SJCRH30 (cell line): ENCODE results near the gene SMARCB1. TPM values are rescaled to one million over a fixed set of nuclear protein-coding genes. Genes with fewer than 3 reads are reported as not detected.

Source experiments
- DNase-seq, 2 experiments: peaks; one replicate each; pipeline ENCODE4 v3.0.0-alpha.2; 2015 to 2020
- H3K27ac ChIP-seq: fragments of 250-450 bp; sonication (Bioruptor Pico); 2 replicates; pipeline ENCODE4 v1.5.1; 2020; ENCODE audit warnings: mild to moderate bottlenecking, moderate library complexity
- H3K27me3 ChIP-seq: fragments of 250-450 bp; sonication (Bioruptor Pico); 2 replicates; pipeline ENCODE4 v1.5.1; 2020; ENCODE audit warnings: mild to moderate bottlenecking, moderate library complexity
- H3K36me3 ChIP-seq: fragments of 250-450 bp; sonication (Bioruptor Pico); 2 replicates; pipeline ENCODE4 v1.5.1; 2020; ENCODE audit warnings: mild to moderate bottlenecking, moderate library complexity
- H3K4me1 ChIP-seq: fragments of 250-450 bp; sonication (Bioruptor Pico); 2 replicates; pipeline ENCODE4 v1.5.1; 2020; ENCODE audit warnings: mild to moderate bottlenecking, moderate library complexity
- H3K4me3 ChIP-seq: fragments of 250-450 bp; sonication (Bioruptor Pico); 2 replicates; pipeline ENCODE4 v1.5.1; 2020; ENCODE audit warnings: mild to moderate bottlenecking, moderate library complexity
- H3K9me3 ChIP-seq: fragments of 250-450 bp; sonication (Bioruptor Pico); replicated peaks from 2 replicates; pipeline ENCODE4 v1.5.1; 2020; ENCODE audit warnings: mild to moderate bottlenecking, moderate library complexity
- total RNA-seq: library from RNA; depleted of rRNA; stranded (reverse); fragments of >200 nt; shearing (Covaris generic); gene quantifications from 2 replicates; pipeline ENCODE4 v1.2.3, GENCODE V29; 2014

SMARCB1 gene
- total RNA-seq, 1 experiment from 2014 or later: 119 TPM

DNA sequence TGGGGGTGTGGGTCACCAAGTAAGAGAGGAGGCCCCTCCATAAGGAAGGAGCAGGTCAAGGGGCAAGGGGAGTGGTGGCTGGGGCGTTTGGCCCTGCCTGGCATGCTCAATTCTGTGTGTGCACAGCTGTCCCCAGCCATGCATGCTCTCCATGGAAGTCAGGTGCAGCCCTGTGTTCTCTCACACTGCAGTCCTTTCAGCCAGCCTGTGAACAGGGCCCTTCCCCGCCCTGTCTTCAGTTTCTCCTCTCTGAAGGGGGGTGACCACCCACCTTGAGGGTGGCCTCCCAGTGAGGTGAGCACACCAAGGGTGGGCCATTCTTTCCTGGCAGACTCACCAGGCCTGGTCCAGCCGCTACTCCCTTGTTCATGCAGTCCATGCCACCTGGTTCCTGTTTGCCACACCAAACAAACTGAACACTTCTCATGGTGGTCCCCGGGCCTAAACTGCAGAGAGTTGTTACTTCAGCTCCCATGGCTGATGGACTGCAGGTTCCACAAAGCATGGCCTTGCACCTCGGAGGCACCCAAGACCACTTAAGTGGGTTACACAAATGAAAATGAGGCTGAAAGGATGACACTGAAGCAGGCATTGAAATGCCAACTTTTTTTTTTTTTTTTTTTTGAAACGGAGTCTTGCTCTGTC, 17.3 kb upstream of the SMARCB1 start:
- H3K36me3 ChIP-seq: no peaks in the 10 kb centered on the region
- H3K4me3 ChIP-seq: no peak overlapping the region
- H3K4me1 ChIP-seq: peaks cover 38% of the 10 kb centered on the region
- H3K27me3 ChIP-seq: no peaks in the 10 kb centered on the region
- DNase-seq: peak; percentile 88 to 90
- H3K9me3 ChIP-seq: no peaks in the 10 kb centered on the region
- peak overlapping the region; percentile 81; the same call in 1 of the 2 replicates for H3K27ac ChIP-seq

- Histone ChIP-seq H3K36me3 (no peaks in the 10 kb centered on the region), H3K4me1 (peaks cover 58% of the 10 kb centered on the region), H3K4me3 (peak overlapping the region; percentile 35), H3K9me3 (no peaks in the 10 kb centered on the region), H3K27me3 (no peaks in the 10 kb centered on the region), H3K27ac (no peak overlapping the region)
- no peak for DNase-seq
Measured at GRCh38 chr22:23772315-23772648, 14.5 kb upstream of the SMARCB1 start.

- Histone ChIP-seq H3K27ac (no peak within 1 kb of the TSS), H3K36me3 (no peaks in the 10 kb centered on the region), H3K4me3 (peak within 1 kb of the TSS; percentile 48), H3K9me3 (no peaks in the 10 kb centered on the region), H3K4me1 (peaks cover 62% of the 10 kb centered on the region), H3K27me3 (no peaks in the 10 kb centered on the region)
- peak; percentile 37 to 52 for DNase-seq
Measured at GRCh38 chr22:23772649-23773473, 13.9 kb upstream of the SMARCB1 start, which contains the start of gene MMP11. Gene MMP11 (plus strand): TSS chr22:23772849. CDS start chr22:23772871, 22 bp downstream.

DNA sequence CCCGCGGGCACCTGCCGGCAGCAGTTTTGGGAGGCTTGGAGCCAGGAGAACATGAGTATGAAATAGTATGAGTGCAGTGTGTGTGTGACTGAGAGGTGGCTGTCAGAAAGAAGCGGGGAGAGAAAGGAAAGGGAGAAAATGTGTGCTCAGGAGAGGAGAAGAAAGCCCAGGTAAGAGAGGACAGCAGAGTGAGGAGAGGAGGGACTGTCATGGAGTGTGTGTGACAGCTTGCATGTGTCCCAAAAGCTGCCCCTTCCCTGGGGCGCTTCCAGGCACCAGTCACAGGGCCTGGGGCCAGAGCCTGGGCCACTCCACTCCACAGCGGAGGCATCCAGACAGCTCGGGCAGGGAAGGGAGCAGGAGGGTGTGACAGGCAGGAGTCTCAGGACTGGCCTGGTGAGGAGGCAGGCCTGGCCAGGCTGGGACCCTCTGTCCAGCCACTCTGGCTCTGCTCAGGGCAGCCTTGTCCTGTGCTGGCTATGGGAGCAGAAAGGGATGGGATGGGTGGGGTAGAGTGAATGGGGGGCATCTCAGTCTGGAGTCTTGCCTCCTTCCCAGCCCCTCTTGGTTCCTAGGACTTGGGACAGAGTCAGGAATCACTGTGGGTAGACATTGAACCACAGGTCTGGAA, 13.2 kb upstream of the SMARCB1 start:
- H3K4me1 ChIP-seq: peaks cover 69% of the 10 kb centered on the region
- H3K27me3 ChIP-seq: no peaks in the 10 kb centered on the region
- H3K27ac ChIP-seq: no peak overlapping the region
- DNase-seq: no peak
- peak overlapping the region; percentile 48; the same call in 1 of the 2 replicates for H3K4me3 ChIP-seq
- no peaks in the 10 kb centered on the region for H3K36me3 ChIP-seq
- H3K9me3 ChIP-seq: no peaks in the 10 kb centered on the region

DNA sequence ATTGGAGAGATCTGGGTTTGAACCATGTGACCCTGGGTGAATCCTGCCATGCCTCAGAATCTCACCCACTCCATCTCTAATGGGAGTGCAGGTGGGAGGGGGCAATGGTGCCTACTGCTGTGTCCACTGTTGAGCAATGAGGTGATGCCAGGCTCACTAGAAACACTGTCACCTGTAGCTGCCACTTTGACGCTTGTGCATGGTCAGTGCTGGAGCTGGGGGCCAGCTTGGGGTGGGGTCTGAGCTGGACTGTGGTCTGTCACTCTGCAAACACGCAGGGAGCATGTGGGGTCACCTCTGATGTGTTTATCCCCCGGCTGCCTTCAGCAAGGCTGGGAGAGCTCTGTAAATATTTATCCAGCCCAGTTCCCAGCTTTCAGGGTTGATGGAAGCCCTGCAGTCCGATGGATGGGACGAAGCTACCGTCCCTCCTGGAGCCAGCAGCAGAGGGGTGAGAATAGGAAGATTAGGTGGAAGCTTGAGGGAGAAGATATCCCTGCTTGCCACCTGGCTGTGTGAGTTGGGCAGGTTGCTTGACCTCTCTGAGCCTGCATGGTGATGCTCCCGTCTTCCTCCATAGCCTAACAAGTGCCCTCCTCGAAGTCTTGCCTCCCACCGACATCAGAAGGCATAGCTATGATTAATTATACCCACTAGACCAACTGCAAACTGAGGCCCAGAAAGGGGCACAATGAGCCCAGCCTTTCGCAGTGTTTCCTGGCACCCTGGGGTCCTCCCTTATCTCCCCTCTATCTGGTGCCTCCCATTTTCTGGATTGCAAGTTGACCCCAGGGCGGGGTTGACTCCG, 12.4 kb upstream of the SMARCB1 start:
- H3K4me3 ChIP-seq: no peak overlapping the region
- no peaks in the 10 kb centered on the region for H3K27me3 ChIP-seq
- H3K27ac ChIP-seq: no peak overlapping the region
- peaks cover 64% of the 10 kb centered on the region for H3K4me1 ChIP-seq
- no peaks in the 10 kb centered on the region for H3K36me3 ChIP-seq
- H3K9me3 ChIP-seq: no peaks in the 10 kb centered on the region
- no peak for DNase-seq

- Histone ChIP-seq H3K27ac (no peak overlapping the region), H3K4me1 (peaks cover 57% of the 10 kb centered on the region), H3K9me3 (no peaks in the 10 kb centered on the region), H3K27me3 (no peaks in the 10 kb centered on the region), H3K36me3 (no peaks in the 10 kb centered on the region), H3K4me3 (no peak overlapping the region)
- peak; percentile 42 to 51 for DNase-seq
Measured at GRCh38 chr22:23774922-23775436, 11.8 kb upstream of the SMARCB1 start.

DNA sequence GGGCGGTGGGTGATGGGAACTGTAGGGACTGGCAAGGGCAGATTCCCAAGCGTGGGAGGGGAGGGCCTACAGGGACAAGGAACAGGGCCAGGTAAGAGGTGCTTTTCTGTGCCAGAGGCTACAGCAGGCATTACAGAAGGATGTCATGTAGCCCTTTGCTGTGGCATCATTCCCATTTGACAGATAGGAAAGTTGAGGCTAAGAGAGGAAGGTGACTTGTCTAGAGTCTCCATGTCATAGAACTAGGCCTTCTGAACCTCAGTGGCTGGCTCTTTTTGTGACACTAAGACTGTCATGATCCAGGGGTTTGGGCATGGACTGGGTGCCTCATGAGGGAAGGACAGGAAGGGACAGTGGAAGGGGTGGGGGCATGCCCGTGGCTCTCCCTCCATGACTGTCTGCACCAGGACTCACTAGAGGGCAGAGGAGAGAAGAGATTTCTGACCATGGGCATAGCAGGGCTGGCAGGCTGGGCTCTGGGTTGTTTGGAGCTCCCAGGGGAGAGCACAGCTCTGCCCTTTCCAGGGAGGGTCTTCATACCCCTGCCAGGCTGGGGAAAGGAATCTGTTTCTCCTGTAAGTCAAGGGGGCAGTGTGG, 10.9 kb upstream of the SMARCB1 start:
- Histone ChIP-seq H3K4me1 (peaks cover 56% of the 10 kb centered on the region), H3K36me3 (no peaks in the 10 kb centered on the region), H3K9me3 (no peaks in the 10 kb centered on the region), H3K27ac (no peak overlapping the region), H3K4me3 (no peak overlapping the region), H3K27me3 (no peaks in the 10 kb centered on the region)
- no peak for DNase-seq

GRCh38 chr22:23777776-23778576, 8.8 kb upstream of the SMARCB1 start:
- H3K4me3 ChIP-seq: no peak overlapping the region
- H3K36me3 ChIP-seq: no peaks in the 10 kb centered on the region
- DNase-seq: peak; percentile 66 to 71
- no peaks in the 10 kb centered on the region for H3K9me3 ChIP-seq
- no peaks in the 10 kb centered on the region for H3K27me3 ChIP-seq
- no peak overlapping the region for H3K27ac ChIP-seq
- peaks cover 63% of the 10 kb centered on the region for H3K4me1 ChIP-seq

DNA sequence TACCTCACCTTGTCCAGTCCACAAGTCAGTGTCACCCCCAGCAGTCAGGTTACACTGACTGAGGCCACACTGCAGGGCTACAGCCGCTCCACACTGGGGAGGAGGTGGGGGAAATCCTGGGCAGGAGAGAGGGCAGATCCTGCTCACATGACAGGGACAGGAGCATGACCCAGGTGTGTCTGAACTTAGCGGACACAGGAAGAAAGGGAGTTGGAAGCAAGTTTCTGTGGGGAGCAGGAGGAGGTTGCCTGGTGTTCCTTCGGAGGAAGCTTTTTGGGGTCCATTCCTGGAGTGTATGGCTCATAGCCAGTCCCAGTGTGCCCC, 8.2 kb upstream of the SMARCB1 start:
- Histone ChIP-seq H3K4me1 (peaks cover 62% of the 10 kb centered on the region), H3K27me3 (no peaks in the 10 kb centered on the region), H3K9me3 (no peaks in the 10 kb centered on the region), H3K4me3 (no peak overlapping the region), H3K36me3 (no peaks in the 10 kb centered on the region), H3K27ac (no peak overlapping the region)
- DNase-seq: no peak

- H3K4me3 ChIP-seq: no peak overlapping the region
- no peaks in the 10 kb centered on the region for H3K9me3 ChIP-seq
- no peaks in the 10 kb centered on the region for H3K36me3 ChIP-seq
- peaks cover 62% of the 10 kb centered on the region for H3K4me1 ChIP-seq
- no peaks in the 10 kb centered on the region for H3K27me3 ChIP-seq
- H3K27ac ChIP-seq: no peak overlapping the region
- no peak for DNase-seq
Measured at GRCh38 chr22:23779083-23779482, 7.7 kb upstream of the SMARCB1 start.

- H3K27ac ChIP-seq: no peak overlapping the region
- no peak for DNase-seq
- H3K4me1 ChIP-seq: peaks cover 59% of the 10 kb centered on the region
- H3K4me3 ChIP-seq: no peak overlapping the region
- no peaks in the 10 kb centered on the region for H3K36me3 ChIP-seq
- no peaks in the 10 kb centered on the region for H3K9me3 ChIP-seq
- H3K27me3 ChIP-seq: no peaks in the 10 kb centered on the region
Measured at GRCh38 chr22:23779731-23780130, 7.0 kb upstream of the SMARCB1 start.

DNA sequence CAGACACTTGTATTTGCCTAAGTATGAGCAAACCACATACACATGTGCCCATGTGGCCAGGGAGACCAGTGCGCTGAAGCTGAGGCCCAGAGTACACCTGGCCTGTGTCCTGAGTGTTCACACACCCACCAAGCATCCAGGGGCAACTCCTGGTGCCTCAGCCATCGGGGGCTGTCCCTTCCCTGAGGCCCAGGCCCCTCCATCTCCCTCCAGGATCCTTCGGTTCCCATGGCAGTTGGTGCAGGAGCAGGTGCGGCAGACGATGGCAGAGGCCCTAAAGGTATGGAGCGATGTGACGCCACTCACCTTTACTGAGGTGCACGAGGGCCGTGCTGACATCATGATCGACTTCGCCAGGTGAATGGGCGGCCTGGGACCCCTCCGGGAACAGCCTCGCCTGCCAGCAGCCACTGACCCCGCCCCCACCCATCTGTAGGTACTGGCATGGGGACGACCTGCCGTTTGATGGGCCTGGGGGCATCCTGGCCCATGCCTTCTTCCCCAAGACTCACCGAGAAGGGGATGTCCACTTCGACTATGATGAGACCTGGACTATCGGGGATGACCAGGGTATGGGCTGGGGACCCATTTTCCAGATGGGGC, 6.5 kb upstream of the SMARCB1 start:
- no peaks in the 10 kb centered on the region for H3K36me3 ChIP-seq
- H3K4me3 ChIP-seq: no peak overlapping the region
- no peaks in the 10 kb centered on the region for H3K27me3 ChIP-seq
- no peaks in the 10 kb centered on the region for H3K9me3 ChIP-seq
- no peak for DNase-seq
- H3K4me1 ChIP-seq: peaks cover 54% of the 10 kb centered on the region
- H3K27ac ChIP-seq: no peak overlapping the region

DNA sequence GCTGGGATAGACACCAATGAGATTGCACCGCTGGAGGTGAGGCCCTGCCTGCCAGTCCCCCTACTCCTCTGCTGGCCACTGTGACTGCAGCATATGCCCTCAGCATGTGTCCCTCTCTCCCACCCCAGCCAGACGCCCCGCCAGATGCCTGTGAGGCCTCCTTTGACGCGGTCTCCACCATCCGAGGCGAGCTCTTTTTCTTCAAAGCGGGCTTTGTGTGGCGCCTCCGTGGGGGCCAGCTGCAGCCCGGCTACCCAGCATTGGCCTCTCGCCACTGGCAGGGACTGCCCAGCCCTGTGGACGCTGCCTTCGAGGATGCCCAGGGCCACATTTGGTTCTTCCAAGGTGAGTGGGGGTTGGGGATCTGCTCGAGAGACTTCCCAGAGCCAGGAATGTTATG, 5.7 kb upstream of the SMARCB1 start:
- peak; percentile 72 to 76 for DNase-seq

More for the DNA sequence above, 5.7 kb upstream of the SMARCB1 start:
- no peaks in the 10 kb centered on the region for H3K9me3 ChIP-seq
- H3K36me3 ChIP-seq: no peaks in the 10 kb centered on the region
- H3K4me3 ChIP-seq: peak overlapping the region; percentile 20
- no peaks in the 10 kb centered on the region for H3K27me3 ChIP-seq
- peak overlapping the region; percentile 56 for H3K27ac ChIP-seq
- H3K4me1 ChIP-seq: peaks cover 47% of the 10 kb centered on the region
